SU-DHL-6 (cell line): ENCODE data around the gene ARMH2.

Source experiments
- H2AFZ ChIP-seq: fragments of 200-600 bp; sonication (generic); 2 replicates; pipeline ENCODE4 v1.6.1; 2014; ENCODE audit warnings: low read depth, mild to moderate bottlenecking, moderate library complexity, mixed read lengths, antibody characterized with exemption, low read length; ENCODE audit not compliant: severe bottlenecking
- H3F3A ChIP-seq: fragments of 200-600 bp; shearing (Covaris generic); 2 replicates; pipeline ENCODE4 v1.6.0; 2016; ENCODE audit warnings: antibody characterized with exemption, mild to moderate bottlenecking; ENCODE audit not compliant: insufficient read depth
- H3K27ac ChIP-seq: fragments of 200-600 bp; sonication (generic); 2 replicates; pipeline ENCODE4 v1.5.1; 2016; ENCODE audit warnings: low read depth, mild to moderate bottlenecking, low read length, moderate library complexity, mixed read lengths
- H3K27me3 ChIP-seq: fragments of 200-600 bp; sonication (generic), shearing (Covaris generic); 2 replicates; pipeline ENCODE4 v1.6.0; 2014; ENCODE audit warnings: mild to moderate bottlenecking, low read length
- H3K36me3 ChIP-seq: fragments of 200-600 bp; sonication (generic); 2 replicates; pipeline ENCODE4 v1.6.1; 2014; ENCODE audit warnings: mild to moderate bottlenecking, low read length, mixed read lengths
- H3K4me2 ChIP-seq: fragments of 300-600, 200-600 bp; shearing (Covaris generic), sonication (generic); 2 replicates; pipeline ENCODE4 v1.6.0; 2014; ENCODE audit warnings: low read length, low read depth, mild to moderate bottlenecking; ENCODE audit not compliant: poor library complexity, severe bottlenecking
- H3K4me3 ChIP-seq: fragments of 200-600 bp; sonication (generic); 2 replicates; pipeline ENCODE4 v1.5.1; 2014; ENCODE audit warnings: antibody characterized with exemption, low read length, mild to moderate bottlenecking, mixed read lengths; ENCODE audit not compliant: insufficient read depth, poor library complexity, severe bottlenecking
- H3K79me2 ChIP-seq: fragments of 200-600 bp; sonication (generic); 2 replicates; pipeline ENCODE4 v1.6.1; 2014; ENCODE audit warnings: mild to moderate bottlenecking, low read length, moderate library complexity; ENCODE audit not compliant: insufficient read depth
- H3K9ac ChIP-seq: fragments of 200-600 bp; sonication (generic); 2 replicates; pipeline ENCODE4 v1.7.0; 2014; ENCODE audit warnings: mild to moderate bottlenecking, low read length
- H3K9me2 ChIP-seq: fragments of 200-600 bp; sonication (generic); replicated peaks from 2 replicates; pipeline ENCODE4 v1.6.1; 2014; ENCODE audit warnings: low read length; ENCODE audit not compliant: insufficient read depth
- H3K9me3 ChIP-seq: fragments of 200-600 bp; sonication (generic); 2 replicates; pipeline ENCODE4 v1.6.1; 2014; ENCODE audit warnings: low read length, mixed read lengths; ENCODE audit not compliant: insufficient read depth
- H4K20me1 ChIP-seq: fragments of 200-600 bp; sonication (generic); 2 replicates; pipeline ENCODE4 v1.6.1; 2014; ENCODE audit warnings: low read depth, mild to moderate bottlenecking, antibody characterized with exemption, low read length, moderate library complexity, mixed read lengths
- EZH2phosphoT487 ChIP-seq: fragments of 200-600 bp; sonication (generic), shearing (Covaris generic); conservative IDR thresholded peaks from 2 replicates; pipeline ENCODE4 v1.6.1; 2018; ENCODE audit warnings: mild to moderate bottlenecking, antibody characterized with exemption, low read length, moderate library complexity, mixed read lengths
- TF ChIP-seq, protein P1 (sequence below): fragments of 200-600 bp; sonication (generic); IDR thresholded peaks from one replicate; pipeline ENCODE4 v1.5.1; 2017; ENCODE audit warnings: antibody characterized with exemption, mild to moderate bottlenecking, low read length, moderate library complexity; ENCODE audit not compliant: insufficient read depth, poor library complexity, severe bottlenecking

ARMH2 gene

DNA sequence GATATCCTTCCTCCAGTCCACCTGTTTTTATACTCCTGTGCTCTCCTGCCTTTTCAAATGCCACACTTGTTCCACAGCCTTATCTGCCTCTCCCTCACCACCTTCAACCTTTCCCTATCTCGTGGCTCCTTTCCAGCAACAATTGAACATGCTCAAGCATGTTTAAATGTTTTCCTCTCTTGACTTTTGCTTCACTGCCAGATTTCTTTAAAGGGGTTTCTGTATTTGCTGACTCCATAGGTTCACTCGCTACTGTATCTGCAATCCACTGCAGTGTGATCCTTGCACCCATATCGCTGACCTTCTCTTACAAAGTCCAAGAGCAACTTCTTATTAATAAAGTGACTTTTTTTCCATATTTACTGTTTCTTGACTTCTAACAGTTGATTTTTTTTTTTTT lies 35.1 kb downstream of the ARMH2 start:
- H3K27ac ChIP-seq, result no peak overlapping the region
- no peaks in the 10 kb centered on the region for H3K9me3 ChIP-seq
- no peak overlapping the region for H2AFZ ChIP-seq
- no peak overlapping the region for H3K9ac ChIP-seq
- H3K4me3 ChIP-seq, result no peak overlapping the region
- no peaks in the 10 kb centered on the region for H3K36me3 ChIP-seq
- H3F3A ChIP-seq, result no peaks in the 10 kb centered on the region
- TF ChIP-seq EZH2phosphoT487, result no peak
- TF ChIP-seq, protein P1, sequence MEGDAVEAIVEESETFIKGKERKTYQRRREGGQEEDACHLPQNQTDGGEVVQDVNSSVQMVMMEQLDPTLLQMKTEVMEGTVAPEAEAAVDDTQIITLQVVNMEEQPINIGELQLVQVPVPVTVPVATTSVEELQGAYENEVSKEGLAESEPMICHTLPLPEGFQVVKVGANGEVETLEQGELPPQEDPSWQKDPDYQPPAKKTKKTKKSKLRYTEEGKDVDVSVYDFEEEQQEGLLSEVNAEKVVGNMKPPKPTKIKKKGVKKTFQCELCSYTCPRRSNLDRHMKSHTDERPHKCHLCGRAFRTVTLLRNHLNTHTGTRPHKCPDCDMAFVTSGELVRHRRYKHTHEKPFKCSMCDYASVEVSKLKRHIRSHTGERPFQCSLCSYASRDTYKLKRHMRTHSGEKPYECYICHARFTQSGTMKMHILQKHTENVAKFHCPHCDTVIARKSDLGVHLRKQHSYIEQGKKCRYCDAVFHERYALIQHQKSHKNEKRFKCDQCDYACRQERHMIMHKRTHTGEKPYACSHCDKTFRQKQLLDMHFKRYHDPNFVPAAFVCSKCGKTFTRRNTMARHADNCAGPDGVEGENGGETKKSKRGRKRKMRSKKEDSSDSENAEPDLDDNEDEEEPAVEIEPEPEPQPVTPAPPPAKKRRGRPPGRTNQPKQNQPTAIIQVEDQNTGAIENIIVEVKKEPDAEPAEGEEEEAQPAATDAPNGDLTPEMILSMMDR, result no peak
- H3K79me2 ChIP-seq, result no peaks in the 10 kb centered on the region
- no peak overlapping the region for H3K4me2 ChIP-seq
- H3K9me2 ChIP-seq, result no peaks in the 10 kb centered on the region
- no peaks in the 10 kb centered on the region for H4K20me1 ChIP-seq
- no peaks in the 10 kb centered on the region for H3K27me3 ChIP-seq

DNA sequence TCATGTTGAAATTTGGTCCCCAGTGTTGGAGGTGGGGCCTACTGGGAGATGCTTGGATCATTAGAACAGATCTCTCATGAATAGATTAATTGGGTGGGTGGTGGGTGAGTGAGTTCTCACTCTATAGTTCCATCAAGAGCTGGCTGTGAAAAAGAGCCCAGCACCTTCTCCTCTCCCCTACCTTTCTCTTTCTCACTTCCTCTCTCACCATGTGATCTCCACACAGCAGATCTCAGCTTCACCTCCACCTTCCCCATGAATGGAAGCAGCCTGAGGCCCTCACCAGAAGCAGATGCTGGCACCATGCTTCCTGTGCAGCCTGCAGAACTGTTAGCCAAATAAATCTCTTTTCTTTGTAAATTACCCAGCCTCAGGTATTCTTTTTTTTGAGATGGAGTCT lies 36.9 kb downstream of the ARMH2 start:
- Histone ChIP-seq H3K4me2 (no peak overlapping the region), H3F3A (no peaks in the 10 kb centered on the region), H3K9me2 (no peaks in the 10 kb centered on the region), H3K27ac (no peak overlapping the region), H4K20me1 (no peaks in the 10 kb centered on the region), H3K9ac (no peak overlapping the region), H3K79me2 (no peaks in the 10 kb centered on the region), H3K27me3 (no peaks in the 10 kb centered on the region), H3K9me3 (no peaks in the 10 kb centered on the region), H3K4me3 (no peak overlapping the region), H3K36me3 (no peaks in the 10 kb centered on the region), H2AFZ (peak overlapping the region; percentile 67)
- TF ChIP-seq EZH2phosphoT487, result no peak
- TF ChIP-seq, protein P1, result no peak

DNA sequence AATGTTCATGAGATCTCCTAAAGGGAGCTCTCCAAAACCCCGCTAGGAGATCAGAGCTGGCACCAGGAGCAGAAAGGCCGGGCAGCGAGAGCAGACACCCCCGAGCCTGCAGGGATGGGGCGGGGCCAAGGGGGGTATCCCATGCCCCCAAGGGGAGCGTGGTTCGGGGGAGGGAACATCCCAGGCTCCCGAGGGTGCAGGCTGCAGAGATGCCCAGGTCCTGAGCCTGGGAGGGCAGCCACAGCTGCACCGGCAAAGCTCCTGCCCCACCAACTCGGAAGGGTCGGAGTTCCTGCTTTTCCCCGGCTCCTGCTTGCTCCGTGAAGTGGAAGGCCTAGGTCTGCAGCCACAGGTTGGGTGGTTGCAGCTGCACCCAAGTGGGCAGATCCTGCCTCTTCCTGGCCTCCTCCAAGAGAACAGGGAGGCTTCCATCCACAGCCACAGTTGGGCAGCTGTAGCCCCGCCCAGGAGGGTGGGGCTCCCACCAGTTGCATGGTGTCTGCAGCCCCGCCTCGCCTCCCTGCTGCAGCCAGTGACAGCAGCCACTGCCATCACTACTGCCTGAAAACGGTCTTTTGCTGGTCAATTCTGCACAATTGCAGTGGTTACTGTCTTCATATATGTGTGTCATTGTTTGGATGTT lies 37.4 kb downstream of the ARMH2 start:
- no peaks in the 10 kb centered on the region for H3K27me3 ChIP-seq
- no peaks in the 10 kb centered on the region for H4K20me1 ChIP-seq
- H3K9ac ChIP-seq, result no peak overlapping the region
- no peaks in the 10 kb centered on the region for H3K9me3 ChIP-seq
- no peaks in the 10 kb centered on the region for H3K36me3 ChIP-seq
- H3F3A ChIP-seq, result no peaks in the 10 kb centered on the region
- H3K27ac ChIP-seq, result no peak overlapping the region
- TF ChIP-seq, protein P1, result no peak
- TF ChIP-seq EZH2phosphoT487, result no peak
- H2AFZ ChIP-seq, result peak overlapping the region; percentile 67
- H3K4me3 ChIP-seq, result no peak overlapping the region
- H3K9me2 ChIP-seq, result no peaks in the 10 kb centered on the region
- H3K4me2 ChIP-seq, result no peak overlapping the region
- no peaks in the 10 kb centered on the region for H3K79me2 ChIP-seq
